Stimulated activated CD4-positive, alpha-beta T cell treated with anti-CD3 and anti-CD28 coated beads, Interleukin-15, amount 100 ng/mL, for 24 hours (primary cell): ENCODE results near the gene SLC9A3.

Experiments
- DNase-seq: peaks from one replicate; pipeline ENCODE4 v3.0.0-alpha.2; 2020

SLC9A3 gene

GRCh38 chr5:554284-554988 is 30.2 kb upstream of the SLC9A3 start:
- DNase-seq, result no peak

- DNase-seq, result no peak
These were observed 29.6 kb upstream of the SLC9A3 start for GRCh38 chr5:553874-554273.

DNA sequence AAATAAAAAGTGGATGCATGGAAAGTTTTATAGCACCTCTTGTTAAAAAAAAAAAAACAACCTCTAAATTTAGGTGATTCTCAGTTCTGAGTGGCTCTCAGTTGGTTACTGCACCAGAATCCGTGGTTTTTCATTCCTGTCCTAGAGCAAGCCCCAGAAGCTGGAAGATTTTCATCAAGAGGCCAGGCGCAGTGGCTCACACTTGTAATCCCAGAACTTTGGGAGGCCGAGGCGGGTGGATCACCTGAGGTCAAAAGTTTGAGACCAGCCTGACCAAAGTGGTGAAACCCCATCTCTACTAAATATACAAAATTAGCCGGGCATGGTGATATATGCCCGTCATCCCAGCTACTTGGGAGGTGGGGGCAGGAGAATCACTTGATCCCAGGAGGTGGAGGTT is 27.2 kb upstream of the SLC9A3 start:
- no peak for DNase-seq

GRCh38 chr5:549229-549628 is 25.0 kb upstream of the SLC9A3 start:
- no peak for DNase-seq

DNA sequence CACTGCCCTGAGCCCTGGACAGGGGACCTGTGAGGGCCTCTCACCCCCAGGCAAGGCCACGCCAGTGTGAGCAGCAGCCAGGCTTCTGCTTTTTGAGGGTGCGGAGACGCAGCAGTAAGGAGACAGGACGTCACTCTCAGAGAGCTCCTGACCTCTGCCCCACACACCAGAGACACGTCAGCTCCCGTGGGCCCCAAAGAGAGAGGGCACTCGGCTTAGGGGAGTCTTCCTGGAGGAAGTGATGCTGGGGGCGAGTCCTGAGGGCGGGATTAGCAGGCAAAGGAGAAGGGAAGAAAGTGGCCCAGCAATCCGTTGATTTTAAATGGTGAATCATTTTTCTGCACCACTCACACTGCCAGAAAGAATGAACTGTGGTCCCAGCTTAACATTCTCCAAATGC is 24.0 kb upstream of the SLC9A3 start:
- DNase-seq, result no peak

DNA sequence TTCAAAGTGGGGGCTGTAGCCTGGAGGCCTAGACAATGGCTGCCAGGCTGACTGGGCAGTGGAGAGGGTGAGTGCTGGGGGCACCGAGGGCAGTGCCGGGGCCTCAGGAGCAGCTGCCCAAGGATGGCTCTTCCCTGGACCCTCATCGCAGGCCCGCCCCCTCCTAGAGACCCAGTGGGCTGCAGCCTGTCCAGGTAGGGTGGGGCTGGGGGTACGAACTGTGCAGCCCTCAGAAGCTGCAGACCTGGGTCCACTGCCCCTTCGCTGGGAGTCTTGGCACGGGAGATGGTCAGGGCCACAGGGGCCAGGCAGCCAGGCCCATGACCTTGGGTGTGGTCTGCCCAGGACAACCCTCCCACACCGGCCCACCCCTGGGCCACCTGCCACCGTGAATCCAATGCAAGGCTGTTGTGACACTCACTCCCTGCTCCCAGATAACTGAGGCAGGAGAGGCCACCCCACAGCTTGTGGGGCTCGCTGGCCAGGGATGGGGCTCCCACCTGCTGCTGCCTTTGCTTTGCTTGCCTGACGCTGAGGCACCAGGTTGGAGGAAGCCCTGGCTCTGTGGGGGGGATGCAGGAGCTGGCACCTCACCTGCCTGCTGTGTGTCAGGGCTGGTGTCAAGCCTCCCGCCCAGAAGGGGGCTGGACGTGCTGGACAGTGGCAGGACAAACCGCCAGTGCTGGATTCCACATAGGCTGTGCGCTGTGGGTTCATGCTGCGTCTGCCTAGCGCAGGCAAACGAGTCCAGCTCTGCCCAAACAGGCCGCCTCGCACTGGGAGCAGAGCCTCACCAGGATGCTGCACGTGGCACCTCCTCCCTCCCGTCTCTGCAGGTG is 23.1 kb upstream of the SLC9A3 start:
- no peak for DNase-seq

- no peak for DNase-seq
These were observed 22.2 kb upstream of the SLC9A3 start for GRCh38 chr5:546376-546908.

GRCh38 chr5:545641-546375 is 21.6 kb upstream of the SLC9A3 start:
- DNase-seq, result no peak

DNA sequence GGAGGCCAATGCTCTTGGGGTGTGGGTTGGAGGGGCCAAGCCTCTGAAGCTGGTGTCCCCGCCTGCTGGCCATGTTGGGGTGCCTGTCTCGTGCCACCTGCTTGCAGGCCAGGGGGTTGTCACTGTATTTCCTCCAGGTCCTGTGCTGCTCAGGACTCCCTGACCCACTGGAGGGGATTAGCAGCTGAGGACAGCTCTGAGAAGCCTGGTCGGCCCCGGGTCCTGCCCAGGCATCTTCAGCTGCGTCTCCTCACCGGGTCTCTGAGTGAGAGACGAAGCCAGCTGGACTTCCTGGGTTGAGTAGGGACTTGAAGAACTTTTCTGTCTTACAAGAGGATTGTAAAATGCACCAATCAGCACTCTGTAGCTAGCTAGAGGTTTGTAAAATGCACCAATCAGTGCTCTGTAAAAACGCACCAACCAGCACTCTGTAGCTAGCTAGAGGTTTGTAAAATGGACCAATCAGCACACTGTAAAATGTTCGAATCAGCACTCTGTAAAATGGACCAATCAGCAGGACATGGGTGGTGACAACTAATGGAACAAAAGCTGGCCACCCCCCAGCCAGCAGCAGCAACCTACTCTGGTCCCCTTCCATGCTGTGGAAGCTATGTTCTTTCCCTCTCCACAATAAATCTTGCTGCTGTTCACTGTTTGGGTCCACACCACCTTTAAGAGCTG is 20.6 kb upstream of the SLC9A3 start:
- DNase-seq, result no peak

- peak; percentile 68 for DNase-seq
These were observed 19.8 kb upstream of the SLC9A3 start for GRCh38 chr5:543755-544674.

DNA sequence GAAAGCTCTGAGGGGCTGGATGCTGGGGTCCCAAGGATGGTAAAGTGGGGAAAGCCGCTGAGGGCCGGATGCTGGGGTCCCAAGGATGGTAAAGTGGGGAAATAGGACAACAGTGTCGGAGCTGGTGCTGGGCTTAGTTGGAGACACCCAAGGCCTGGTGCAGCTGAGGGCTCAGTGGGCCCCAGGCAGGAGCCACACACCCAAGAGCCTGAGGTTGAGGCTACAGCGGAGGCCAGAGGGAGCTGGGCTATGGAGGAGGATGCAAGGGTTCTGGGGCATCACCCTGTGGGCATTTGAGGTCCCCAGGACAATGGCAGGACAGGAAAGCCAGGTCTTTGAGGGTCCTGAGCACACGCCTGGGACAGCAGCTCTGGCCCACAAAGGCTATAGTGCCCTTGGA is 19.1 kb upstream of the SLC9A3 start:
- no peak for DNase-seq

GRCh38 chr5:542319-543311 is 18.4 kb upstream of the SLC9A3 start:
- DNase-seq, result no peak

GRCh38 chr5:541539-542318 is 17.5 kb upstream of the SLC9A3 start:
- DNase-seq, result no peak

DNA sequence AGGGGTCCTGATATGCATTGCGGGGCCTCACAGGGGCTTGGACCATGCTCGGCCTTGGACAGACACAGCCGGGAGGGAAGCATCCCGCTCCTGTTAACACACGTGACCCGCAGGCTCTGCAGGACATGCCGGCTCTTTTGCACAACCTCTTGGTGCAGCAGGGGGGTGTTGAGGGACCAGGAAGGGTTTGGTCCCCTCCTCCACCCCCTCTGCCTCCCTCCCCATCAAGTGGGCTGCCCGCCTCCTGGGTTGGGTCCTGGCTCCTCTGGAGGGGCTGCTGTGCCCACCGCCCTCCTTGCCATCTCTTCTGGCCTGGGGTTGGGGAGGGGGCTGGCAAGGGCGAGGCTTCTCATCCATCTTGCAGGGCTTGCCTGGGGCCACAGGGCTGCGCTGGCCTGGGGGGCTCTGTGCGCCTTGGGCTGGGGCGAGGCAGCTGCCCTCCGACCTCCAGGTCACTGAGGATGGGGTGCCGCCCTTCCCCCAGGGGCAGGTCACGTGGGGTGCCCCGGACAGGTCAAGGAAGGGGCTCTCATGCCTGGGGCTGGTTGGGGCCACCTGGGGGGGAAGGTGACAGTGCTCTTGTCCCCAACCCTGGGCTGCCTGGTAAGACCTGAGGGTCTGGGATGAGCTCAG is 16.8 kb upstream of the SLC9A3 start:
- DNase-seq, result no peak

DNA sequence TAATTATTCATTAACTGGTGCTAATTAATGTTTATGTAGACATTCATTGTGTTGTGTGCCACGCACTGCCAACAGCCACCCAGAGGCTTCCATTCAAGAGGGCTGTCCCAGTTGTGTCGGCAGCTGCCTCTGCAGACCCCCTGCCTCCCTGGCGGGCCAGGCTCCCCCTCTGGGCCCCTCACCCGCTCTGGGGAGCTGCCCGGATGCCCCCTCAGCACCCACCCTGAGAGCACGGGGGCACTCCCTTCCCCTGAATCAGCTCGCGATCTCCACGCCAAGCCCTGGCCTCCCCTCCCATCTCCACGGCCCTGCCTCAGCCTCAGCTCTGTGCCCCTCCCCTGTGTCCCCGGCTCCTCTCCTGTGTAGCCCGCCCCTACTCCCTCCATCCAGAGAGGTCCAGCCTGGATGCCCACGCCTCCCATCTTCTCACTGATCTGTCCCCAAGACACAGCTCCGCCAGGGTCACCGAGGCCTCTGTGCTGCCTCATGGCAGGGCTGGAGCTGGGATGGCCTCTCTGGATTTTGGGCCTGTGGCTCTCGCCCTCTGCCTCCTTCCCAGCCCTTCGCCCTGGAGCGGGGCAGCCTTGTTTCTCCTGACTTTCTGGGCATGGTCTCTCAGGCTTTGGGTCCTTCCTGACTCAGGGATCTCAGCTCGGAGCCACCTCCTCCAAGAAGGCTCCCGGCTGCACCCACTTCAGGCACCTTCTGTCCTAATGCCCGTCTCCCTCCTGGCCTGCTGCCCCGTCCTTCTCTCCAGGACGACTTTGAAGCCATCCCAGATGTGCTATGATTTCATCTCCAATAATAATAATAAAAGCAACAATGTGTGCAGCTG is 16.0 kb upstream of the SLC9A3 start:
- DNase-seq, result no peak

DNA sequence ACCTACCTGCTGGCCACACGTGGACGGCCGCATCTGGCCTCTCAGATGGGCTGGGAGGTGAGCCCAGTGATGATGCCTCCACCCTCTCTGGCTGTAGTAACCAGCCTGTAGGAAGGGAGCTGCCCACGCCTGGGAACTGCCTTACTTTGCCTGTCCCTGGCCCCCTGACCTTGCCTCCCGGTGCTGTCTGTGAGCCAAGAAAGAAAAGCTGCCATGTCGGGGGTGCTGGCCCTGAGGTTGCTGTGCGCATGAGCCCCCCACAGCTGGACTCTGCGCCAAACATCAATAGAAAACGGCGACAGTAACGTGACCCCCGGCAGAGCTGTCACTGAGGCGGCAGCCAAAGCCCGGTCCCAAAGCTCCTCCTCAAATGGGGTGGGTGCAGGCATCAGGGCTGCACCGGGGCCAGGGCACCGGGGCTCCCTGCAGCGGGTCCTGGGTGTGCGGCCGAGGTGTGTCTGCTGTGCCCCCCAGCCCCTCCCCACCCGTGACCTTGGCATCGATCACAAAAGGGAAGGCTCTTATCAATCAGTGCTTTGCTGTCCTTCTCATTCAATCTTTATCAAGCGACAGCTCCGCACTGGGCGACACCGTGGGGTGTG is 15.3 kb upstream of the SLC9A3 start:
- DNase-seq, result no peak

DNA sequence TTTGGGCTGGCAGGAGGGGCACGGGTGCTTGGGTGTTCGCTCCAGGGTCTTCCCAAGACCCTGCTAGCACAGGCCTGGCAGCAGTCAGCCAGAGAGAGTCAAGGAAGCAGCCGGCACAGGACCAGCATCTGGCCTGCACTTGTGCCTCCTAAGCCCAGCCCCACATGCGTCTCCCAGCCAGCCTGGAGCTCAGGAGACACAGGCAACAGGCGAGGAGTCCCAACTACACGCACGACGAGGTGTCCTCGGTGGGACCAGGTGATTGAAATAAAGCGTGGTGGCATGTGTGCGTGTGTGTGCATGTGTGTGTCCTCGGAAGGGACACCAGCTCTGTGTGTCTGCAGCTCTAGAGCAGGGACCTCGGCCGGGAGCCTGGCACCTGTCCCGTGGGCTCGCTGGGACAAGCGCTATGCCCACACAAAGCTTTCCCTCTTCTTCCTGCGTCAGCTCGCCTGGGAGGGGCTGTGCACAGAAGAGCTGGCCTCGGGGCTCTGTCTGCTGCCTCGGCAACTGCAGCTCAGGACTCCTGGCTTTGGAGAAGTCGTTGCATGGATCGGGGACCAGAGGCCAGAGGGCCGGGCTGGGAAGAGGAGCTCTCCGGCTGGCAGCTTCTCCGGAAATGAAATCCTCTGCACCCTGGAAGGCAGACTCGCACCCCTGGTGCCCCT is 14.7 kb upstream of the SLC9A3 start:
- no peak for DNase-seq
